ENCODE data around the gene DYRK1B. TPM values are rescaled to one million over a fixed set of nuclear protein-coding genes. Genes with fewer than 3 reads are reported as not detected.

Gene DYRK1B
- total RNA-seq, 1 experiment from 2014 or later, result 12.2 TPM

DNA sequence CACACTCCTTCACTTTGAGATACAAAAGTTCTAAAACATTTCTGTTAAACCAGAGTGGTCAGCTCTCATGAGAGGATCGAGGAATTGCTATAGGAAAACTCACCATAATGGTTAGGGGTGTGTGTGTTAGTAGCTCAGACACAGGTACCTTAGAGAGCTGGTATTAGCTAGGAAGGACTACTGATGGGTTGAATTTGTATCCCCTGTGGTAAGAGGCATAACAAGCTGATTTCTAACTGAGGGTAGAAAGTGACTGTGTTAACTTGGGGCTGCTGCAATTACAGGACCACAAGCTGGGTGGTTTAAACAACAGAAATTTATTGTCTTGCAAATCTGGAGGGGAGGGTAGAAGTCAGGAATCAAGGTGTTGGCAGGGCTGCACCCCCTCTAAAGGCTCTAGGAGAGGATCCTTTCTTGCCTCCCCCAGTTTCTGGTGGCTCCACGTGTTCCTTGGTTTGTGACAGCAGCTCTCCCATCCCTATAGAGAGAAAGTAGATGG is 37.9 kb downstream of the DYRK1B start (continued):
- TF ChIP-seq, protein P1, sequence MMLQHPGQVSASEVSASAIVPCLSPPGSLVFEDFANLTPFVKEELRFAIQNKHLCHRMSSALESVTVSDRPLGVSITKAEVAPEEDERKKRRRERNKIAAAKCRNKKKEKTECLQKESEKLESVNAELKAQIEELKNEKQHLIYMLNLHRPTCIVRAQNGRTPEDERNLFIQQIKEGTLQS (CRISPR knock-in tag; conservative IDR thresholded peaks at IDR 0.05), result no peak
- no peak for TF ChIP-seq ZNF219 (CRISPR knock-in tag; IDR thresholded peaks at IDR 0.05; ENCODE audit: borderline replicate concordance)
- no peak for TF ChIP-seq SP1 (CRISPR knock-in tag; conservative IDR thresholded peaks at IDR 0.05)
- TF ChIP-seq, protein P2, sequence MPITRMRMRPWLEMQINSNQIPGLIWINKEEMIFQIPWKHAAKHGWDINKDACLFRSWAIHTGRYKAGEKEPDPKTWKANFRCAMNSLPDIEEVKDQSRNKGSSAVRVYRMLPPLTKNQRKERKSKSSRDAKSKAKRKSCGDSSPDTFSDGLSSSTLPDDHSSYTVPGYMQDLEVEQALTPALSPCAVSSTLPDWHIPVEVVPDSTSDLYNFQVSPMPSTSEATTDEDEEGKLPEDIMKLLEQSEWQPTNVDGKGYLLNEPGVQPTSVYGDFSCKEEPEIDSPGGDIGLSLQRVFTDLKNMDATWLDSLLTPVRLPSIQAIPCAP (CRISPR knock-in tag; IDR thresholded peaks at IDR 0.05), result no peak
- no peak for TF ChIP-seq ZNF263 (CRISPR knock-in tag; IDR thresholded peaks at IDR 0.05; ENCODE audit: low read depth)
- no peak for TF ChIP-seq ZNF232 (CRISPR knock-in tag; IDR thresholded peaks at IDR 0.05)
- TF ChIP-seq, protein P3, sequence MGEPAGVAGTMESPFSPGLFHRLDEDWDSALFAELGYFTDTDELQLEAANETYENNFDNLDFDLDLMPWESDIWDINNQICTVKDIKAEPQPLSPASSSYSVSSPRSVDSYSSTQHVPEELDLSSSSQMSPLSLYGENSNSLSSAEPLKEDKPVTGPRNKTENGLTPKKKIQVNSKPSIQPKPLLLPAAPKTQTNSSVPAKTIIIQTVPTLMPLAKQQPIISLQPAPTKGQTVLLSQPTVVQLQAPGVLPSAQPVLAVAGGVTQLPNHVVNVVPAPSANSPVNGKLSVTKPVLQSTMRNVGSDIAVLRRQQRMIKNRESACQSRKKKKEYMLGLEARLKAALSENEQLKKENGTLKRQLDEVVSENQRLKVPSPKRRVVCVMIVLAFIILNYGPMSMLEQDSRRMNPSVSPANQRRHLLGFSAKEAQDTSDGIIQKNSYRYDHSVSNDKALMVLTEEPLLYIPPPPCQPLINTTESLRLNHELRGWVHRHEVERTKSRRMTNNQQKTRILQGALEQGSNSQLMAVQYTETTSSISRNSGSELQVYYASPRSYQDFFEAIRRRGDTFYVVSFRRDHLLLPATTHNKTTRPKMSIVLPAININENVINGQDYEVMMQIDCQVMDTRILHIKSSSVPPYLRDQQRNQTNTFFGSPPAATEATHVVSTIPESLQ (CRISPR knock-in tag; IDR thresholded peaks at IDR 0.05), result no peak
- no peak for TF ChIP-seq TCF7 (CRISPR knock-in tag; IDR thresholded peaks at IDR 0.05; ENCODE audit: low read depth)
- TF ChIP-seq ZNF281 (CRISPR knock-in tag; IDR thresholded peaks at IDR 0.05), result no peak
- no peak for TF ChIP-seq RELA (CRISPR knock-in tag; IDR thresholded peaks at IDR 0.05; ENCODE audit: borderline replicate concordance)
- no peak for TF ChIP-seq ZNF317 (CRISPR knock-in tag; IDR thresholded peaks at IDR 0.05; ENCODE audit: borderline replicate concordance, low read depth)
- TF ChIP-seq, protein P4, sequence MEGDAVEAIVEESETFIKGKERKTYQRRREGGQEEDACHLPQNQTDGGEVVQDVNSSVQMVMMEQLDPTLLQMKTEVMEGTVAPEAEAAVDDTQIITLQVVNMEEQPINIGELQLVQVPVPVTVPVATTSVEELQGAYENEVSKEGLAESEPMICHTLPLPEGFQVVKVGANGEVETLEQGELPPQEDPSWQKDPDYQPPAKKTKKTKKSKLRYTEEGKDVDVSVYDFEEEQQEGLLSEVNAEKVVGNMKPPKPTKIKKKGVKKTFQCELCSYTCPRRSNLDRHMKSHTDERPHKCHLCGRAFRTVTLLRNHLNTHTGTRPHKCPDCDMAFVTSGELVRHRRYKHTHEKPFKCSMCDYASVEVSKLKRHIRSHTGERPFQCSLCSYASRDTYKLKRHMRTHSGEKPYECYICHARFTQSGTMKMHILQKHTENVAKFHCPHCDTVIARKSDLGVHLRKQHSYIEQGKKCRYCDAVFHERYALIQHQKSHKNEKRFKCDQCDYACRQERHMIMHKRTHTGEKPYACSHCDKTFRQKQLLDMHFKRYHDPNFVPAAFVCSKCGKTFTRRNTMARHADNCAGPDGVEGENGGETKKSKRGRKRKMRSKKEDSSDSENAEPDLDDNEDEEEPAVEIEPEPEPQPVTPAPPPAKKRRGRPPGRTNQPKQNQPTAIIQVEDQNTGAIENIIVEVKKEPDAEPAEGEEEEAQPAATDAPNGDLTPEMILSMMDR (IDR thresholded peaks at IDR 0.05), result no peak

- Mint-ChIP-seq H3K27ac (no peak overlapping the region), H3K4me1 (peaks cover 28% of the 10 kb centered on the region), H3K9me3 (no peaks in the 10 kb centered on the region), H3K4me3 (no peak overlapping the region), H3K36me3 (no peaks in the 10 kb centered on the region), H3K27me3 (ENCODE audit: low read depth) (peaks cover 3% of the 10 kb centered on the region; the same call in 1 of the 2 replicates)
- ChIA-PET POLR2A (interaction anchor here (1.0 kb wide), 1 partner anchor 30 kb away, joined by 3 read pairs; no protein-coding TSS in a partner anchor), CTCF (interaction anchor here (1.7 kb wide), 1 partner anchor 48 kb away, joined by 10 read pairs; no protein-coding TSS in a partner anchor)
- TF ChIP-seq ERG (CRISPR knock-in tag; IDR thresholded peaks at IDR 0.05), result no peak
- no peak for TF ChIP-seq ZSCAN18 (CRISPR knock-in tag; IDR thresholded peaks at IDR 0.05)
- TF ChIP-seq ZNF121 (CRISPR knock-in tag; IDR thresholded peaks at IDR 0.05), result no peak
- TF ChIP-seq RELA (CRISPR knock-in tag; IDR thresholded peaks at IDR 0.05; ENCODE audit: borderline replicate concordance), result no peak
- TF ChIP-seq, protein P5, sequence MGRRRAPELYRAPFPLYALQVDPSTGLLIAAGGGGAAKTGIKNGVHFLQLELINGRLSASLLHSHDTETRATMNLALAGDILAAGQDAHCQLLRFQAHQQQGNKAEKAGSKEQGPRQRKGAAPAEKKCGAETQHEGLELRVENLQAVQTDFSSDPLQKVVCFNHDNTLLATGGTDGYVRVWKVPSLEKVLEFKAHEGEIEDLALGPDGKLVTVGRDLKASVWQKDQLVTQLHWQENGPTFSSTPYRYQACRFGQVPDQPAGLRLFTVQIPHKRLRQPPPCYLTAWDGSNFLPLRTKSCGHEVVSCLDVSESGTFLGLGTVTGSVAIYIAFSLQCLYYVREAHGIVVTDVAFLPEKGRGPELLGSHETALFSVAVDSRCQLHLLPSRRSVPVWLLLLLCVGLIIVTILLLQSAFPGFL (CRISPR knock-in tag; IDR thresholded peaks at IDR 0.05; ENCODE audit: borderline replicate concordance), result no peak
- no peak for TF ChIP-seq JAZF1 (CRISPR knock-in tag; IDR thresholded peaks at IDR 0.05)
- TF ChIP-seq NFE2L1 (CRISPR knock-in tag; IDR thresholded peaks at IDR 0.05), result no peak
- no peak for TF ChIP-seq ETV6 (CRISPR knock-in tag; IDR thresholded peaks at IDR 0.05)
- DNase-seq (ENCODE audit: low spot score), result no peak
- no peak for ATAC-seq
Measured at GRCh38 chr19:39795001-39795400, 39.0 kb downstream of the DYRK1B start.

All from WTC11 (cell line).